Measurements from ENCODE around the gene PPM1E. TPM values are rescaled to one million over a fixed set of nuclear protein-coding genes. Genes with fewer than 3 reads are reported as not detected.

PPM1E gene
- total RNA-seq, 4 donors from 2014 or later: 0.35 to 0.92 (median 0.44) TPM

- Histone ChIP-seq H3K4me3 (no peak overlapping the region), H3K9me3 (no peaks in the 10 kb centered on the region), H3K27ac (no peak overlapping the region), H3K27me3 (no peaks in the 10 kb centered on the region), H3K36me3 (peaks cover 0 to 45% of the 10 kb centered on the region in 2 donors), H3K4me1 (peaks cover 0 to 13% (median 0%) of the 10 kb centered on the region in 3 donors)
- no peak for ATAC-seq
- TF ChIP-seq POLR2AphosphoS5 (IDR thresholded peaks at IDR 0.05): no peak
- TF ChIP-seq POLR2A (IDR thresholded peaks at IDR 0.05): no peak
- no peak for TF ChIP-seq CTCF (IDR thresholded peaks at IDR 0.05)
- TF ChIP-seq EP300 (IDR thresholded peaks at IDR 0.05): no peak
- WGBS, 2 donors (ENCODE audit: low coverage in 1 of 2): 94 to 100% methylated on average over 1 of the region's 1 CpG
Measured at GRCh38 chr17:59030811-59031210, 275.2 kb downstream of the PPM1E start.

Small RNA genes within 50 kb of the gene (small RNA-seq; reads per million reads assigned to genes)
- 0 reads per million in 4 donors for gene AC025521.1
- gene RF00017: 0 reads per million in 4 donors
- 0 reads per million in 4 donors for gene RNU6-518P

Other genes with a start within 250 kb of the PPM1E start
- 10 to 100 TPM; 31.6 to 36.5 (median 35.3) TPM for gene MTMR4, start 241.2 kb upstream of the PPM1E start, total RNA-seq
- under 1 TPM; 0.05 to 0.78 (median 0.11) TPM for gene TEX14, start 63.8 kb upstream of the PPM1E start, total RNA-seq
- 10 to 100 TPM; 15.2 to 31.1 (median 21.1) TPM for gene RAD51C, start 63.3 kb upstream of the PPM1E start, total RNA-seq